ENCODE results near the gene LBH. TPM values are rescaled to one million over a fixed set of nuclear protein-coding genes. Genes with fewer than 3 reads are reported as not detected.
A peak's percentile ranks its signal among the peaks of the same experiment; 100 is the strongest.

Gene LBH
- total and polyA plus RNA-seq, 2 experiments from 2014 or later, result 17.5 to 30.3 TPM

DNA sequence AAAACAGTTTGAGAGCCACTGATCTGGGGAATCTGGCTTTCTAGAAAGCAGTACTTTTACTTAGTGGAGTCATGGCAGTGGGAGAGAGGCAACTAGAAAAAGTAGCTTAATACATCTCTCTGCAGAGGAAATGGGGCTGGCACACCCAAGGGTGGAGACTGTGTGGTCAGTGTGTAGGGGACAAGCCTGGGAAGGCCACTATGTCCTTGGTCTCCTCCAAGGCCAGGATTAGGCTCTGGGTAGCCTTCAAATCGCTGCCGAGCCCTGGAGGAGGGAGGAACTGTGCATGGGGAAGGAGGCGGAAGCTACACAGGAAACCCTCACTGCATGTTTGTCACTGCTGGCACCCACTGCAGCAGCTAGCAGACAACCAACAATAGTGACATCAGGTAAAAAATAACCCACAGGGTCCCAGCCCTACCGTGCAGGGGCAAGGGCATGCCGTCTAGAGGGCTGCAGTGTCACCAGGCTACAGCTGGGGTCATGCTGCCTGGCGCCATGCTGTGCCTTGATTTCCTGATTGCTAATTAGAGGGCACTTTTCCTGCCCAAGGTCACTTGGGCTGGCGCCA lies 34.8 kb downstream of the LBH start:
- DNase-seq (ENCODE audit: low spot score) (no peak), ATAC-seq (no peak)
- Histone ChIP-seq H3K9me2 (ENCODE audit: insufficient read depth) (no peaks in the 10 kb centered on the region), H3K27ac (ENCODE audit: low read depth) (no peak overlapping the region), H3K27me3 (ENCODE audit: insufficient read depth) (no peaks in the 10 kb centered on the region), H3K4me1 (ENCODE audit: insufficient read depth) (no peaks in the 10 kb centered on the region), H3K4me2 (no peak overlapping the region), H2AFZ (no peak overlapping the region), H3K4me3 (no peak overlapping the region), H3K79me2 (replicated peaks; ENCODE audit: insufficient read depth) (no peaks in the 10 kb centered on the region), H4K20me1 (replicated peaks; ENCODE audit: insufficient read depth) (no peaks in the 10 kb centered on the region), H3F3A (replicated peaks; ENCODE audit: low read depth) (no peaks in the 10 kb centered on the region), H3K36me3 (ENCODE audit: insufficient read depth) (no peaks in the 10 kb centered on the region)
- Mint-ChIP-seq H3K9me3 (peaks cover 15% of the 10 kb centered on the region), H3K36me3 (ENCODE audit: low read depth) (peaks cover 3% of the 10 kb centered on the region; the same call in 1 of the 3 replicates), H3K27me3 (ENCODE audit: insufficient read depth, low read depth, poor library complexity) (no peaks in the 10 kb centered on the region), H3K4me3 (no peak overlapping the region), H3K27ac (no peak overlapping the region; the same call in 1 of the 2 replicates), H3K4me1 (peaks cover 14% of the 10 kb centered on the region)
- no peak for TF ChIP-seq EZH2phosphoT487 (IDR thresholded peaks at IDR 0.05; ENCODE audit: unreplicated experiment)
- TF ChIP-seq, protein P1, sequence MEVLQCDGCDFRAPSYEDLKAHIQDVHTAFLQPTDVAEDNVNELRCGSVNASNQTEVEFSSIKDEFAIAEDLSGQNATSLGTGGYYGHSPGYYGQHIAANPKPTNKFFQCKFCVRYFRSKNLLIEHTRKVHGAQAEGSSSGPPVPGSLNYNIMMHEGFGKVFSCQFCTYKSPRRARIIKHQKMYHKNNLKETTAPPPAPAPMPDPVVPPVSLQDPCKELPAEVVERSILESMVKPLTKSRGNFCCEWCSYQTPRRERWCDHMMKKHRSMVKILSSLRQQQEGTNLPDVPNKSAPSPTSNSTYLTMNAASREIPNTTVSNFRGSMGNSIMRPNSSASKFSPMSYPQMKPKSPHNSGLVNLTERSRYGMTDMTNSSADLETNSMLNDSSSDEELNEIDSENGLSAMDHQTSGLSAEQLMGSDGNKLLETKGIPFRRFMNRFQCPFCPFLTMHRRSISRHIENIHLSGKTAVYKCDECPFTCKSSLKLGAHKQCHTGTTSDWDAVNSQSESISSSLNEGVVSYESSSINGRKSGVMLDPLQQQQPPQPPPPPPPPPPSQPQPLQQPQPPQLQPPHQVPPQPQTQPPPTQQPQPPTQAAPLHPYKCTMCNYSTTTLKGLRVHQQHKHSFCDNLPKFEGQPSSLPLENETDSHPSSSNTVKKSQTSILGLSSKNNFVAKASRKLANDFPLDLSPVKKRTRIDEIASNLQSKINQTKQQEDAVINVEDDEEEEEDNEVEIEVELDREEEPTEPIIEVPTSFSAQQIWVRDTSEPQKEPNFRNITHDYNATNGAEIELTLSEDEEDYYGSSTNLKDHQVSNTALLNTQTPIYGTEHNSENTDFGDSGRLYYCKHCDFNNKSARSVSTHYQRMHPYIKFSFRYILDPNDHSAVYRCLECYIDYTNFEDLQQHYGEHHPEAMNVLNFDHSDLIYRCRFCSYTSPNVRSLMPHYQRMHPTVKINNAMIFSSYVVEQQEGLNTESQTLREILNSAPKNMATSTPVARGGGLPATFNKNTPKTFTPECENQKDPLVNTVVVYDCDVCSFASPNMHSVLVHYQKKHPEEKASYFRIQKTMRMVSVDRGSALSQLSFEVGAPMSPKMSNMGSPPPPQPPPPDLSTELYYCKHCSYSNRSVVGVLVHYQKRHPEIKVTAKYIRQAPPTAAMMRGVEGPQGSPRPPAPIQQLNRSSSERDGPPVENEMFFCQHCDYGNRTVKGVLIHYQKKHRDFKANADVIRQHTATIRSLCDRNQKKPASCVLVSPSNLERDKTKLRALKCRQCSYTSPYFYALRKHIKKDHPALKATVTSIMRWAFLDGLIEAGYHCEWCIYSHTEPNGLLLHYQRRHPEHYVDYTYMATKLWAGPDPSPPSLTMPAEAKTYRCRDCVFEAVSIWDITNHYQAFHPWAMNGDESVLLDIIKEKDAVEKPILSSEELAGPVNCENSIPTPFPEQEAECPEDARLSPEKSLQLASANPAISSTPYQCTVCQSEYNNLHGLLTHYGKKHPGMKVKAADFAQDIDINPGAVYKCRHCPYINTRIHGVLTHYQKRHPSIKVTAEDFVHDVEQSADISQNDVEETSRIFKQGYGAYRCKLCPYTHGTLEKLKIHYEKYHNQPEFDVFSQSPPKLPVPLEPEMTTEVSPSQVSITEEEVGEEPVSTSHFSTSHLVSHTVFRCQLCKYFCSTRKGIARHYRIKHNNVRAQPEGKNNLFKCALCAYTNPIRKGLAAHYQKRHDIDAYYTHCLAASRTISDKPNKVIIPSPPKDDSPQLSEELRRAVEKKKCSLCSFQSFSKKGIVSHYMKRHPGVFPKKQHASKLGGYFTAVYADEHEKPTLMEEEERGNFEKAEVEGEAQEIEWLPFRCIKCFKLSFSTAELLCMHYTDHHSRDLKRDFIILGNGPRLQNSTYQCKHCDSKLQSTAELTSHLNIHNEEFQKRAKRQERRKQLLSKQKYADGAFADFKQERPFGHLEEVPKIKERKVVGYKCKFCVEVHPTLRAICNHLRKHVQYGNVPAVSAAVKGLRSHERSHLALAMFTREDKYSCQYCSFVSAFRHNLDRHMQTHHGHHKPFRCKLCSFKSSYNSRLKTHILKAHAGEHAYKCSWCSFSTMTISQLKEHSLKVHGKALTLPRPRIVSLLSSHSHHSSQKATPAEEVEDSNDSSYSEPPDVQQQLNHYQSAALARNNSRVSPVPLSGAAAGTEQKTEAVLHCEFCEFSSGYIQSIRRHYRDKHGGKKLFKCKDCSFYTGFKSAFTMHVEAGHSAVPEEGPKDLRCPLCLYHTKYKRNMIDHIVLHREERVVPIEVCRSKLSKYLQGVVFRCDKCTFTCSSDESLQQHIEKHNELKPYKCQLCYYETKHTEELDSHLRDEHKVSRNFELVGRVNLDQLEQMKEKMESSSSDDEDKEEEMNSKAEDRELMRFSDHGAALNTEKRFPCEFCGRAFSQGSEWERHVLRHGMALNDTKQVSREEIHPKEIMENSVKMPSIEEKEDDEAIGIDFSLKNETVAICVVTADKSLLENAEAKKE (CRISPR knock-in tag; IDR thresholded peaks at IDR 0.05), result no peak
- TF ChIP-seq ZNF114 (CRISPR knock-in tag; IDR thresholded peaks at IDR 0.05), result no peak
- no peak for TF ChIP-seq ZNF331 (CRISPR knock-in tag; IDR thresholded peaks at IDR 0.05; ENCODE audit: low read depth)
- TF ChIP-seq POLR2AphosphoS5 (IDR thresholded peaks at IDR 0.05; ENCODE audit: low read depth), result no peak
- no peak for TF ChIP-seq CREB1 (CRISPR knock-in tag; IDR thresholded peaks at IDR 0.05; ENCODE audit: low read depth)

DNA sequence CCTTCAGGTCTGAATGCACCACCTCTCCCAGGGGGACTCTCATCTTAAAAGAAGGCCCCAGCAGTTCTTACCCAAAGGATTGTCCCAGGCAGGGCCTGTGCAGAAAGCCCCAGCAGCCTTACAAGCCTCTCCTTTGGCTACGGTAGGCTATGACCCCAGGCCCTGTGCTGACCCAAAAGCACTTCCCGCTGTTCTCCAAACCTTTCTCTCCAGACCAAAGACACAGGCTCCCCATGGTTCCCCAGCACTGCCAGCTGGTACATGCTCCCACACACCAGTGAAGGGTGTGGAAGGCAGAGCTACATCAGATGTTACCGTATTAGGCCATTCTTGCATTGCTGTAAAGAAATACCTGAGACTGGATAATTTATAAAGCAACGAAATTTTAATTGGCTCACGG lies 35.4 kb downstream of the LBH start:
- no peaks in the 10 kb centered on the region for H3K27me3 ChIP-seq (ENCODE audit: insufficient read depth)
- H3K4me2 ChIP-seq, result no peak overlapping the region
- 0 out of 2 replicates have a peak overlapping the region, but pooled peaks have one; percentile 60 for H2AFZ ChIP-seq
- DNase-seq (ENCODE audit: low spot score), result no peak
- H3K4me3 Mint-ChIP-seq, result no peak overlapping the region
- H3K36me3 ChIP-seq (ENCODE audit: insufficient read depth), result no peaks in the 10 kb centered on the region
- no peaks in the 10 kb centered on the region for H3K79me2 ChIP-seq (replicated peaks; ENCODE audit: insufficient read depth)
- no peak for ATAC-seq
- H3K9me3 Mint-ChIP-seq, result peaks cover 12% of the 10 kb centered on the region
- no peak overlapping the region for H3K27ac Mint-ChIP-seq
- H3K27ac ChIP-seq (ENCODE audit: low read depth), result no peak overlapping the region
- H3K9me2 ChIP-seq (ENCODE audit: insufficient read depth), result no peaks in the 10 kb centered on the region
- H3K4me1 ChIP-seq (ENCODE audit: insufficient read depth), result no peaks in the 10 kb centered on the region
- 0 out of 3 replicates have a peak, but pooled peaks cover 3% of the 10 kb centered on the region for H3K36me3 Mint-ChIP-seq (ENCODE audit: low read depth)
- H3K27me3 Mint-ChIP-seq (ENCODE audit: insufficient read depth, low read depth, poor library complexity), result no peaks in the 10 kb centered on the region
- H3K4me3 ChIP-seq, result no peak overlapping the region
- no peaks in the 10 kb centered on the region for H4K20me1 ChIP-seq (replicated peaks; ENCODE audit: insufficient read depth)
- no peaks in the 10 kb centered on the region for H3F3A ChIP-seq (replicated peaks; ENCODE audit: low read depth)
- H3K4me1 Mint-ChIP-seq, result peaks cover 14% of the 10 kb centered on the region
- TF ChIP-seq EZH2 (IDR thresholded peaks at IDR 0.05; ENCODE audit: low read depth, unreplicated experiment) (no peak), NANOG (IDR thresholded peaks at IDR 0.05; ENCODE audit: borderline replicate concordance) (no peak), EZH2phosphoT487 (IDR thresholded peaks at IDR 0.05; ENCODE audit: unreplicated experiment) (no peak), POLR2AphosphoS5 (IDR thresholded peaks at IDR 0.05; ENCODE audit: low read depth) (no peak), CREB1 (CRISPR knock-in tag; IDR thresholded peaks at IDR 0.05; ENCODE audit: low read depth) (no peak)
- TF ChIP-seq, protein P2, sequence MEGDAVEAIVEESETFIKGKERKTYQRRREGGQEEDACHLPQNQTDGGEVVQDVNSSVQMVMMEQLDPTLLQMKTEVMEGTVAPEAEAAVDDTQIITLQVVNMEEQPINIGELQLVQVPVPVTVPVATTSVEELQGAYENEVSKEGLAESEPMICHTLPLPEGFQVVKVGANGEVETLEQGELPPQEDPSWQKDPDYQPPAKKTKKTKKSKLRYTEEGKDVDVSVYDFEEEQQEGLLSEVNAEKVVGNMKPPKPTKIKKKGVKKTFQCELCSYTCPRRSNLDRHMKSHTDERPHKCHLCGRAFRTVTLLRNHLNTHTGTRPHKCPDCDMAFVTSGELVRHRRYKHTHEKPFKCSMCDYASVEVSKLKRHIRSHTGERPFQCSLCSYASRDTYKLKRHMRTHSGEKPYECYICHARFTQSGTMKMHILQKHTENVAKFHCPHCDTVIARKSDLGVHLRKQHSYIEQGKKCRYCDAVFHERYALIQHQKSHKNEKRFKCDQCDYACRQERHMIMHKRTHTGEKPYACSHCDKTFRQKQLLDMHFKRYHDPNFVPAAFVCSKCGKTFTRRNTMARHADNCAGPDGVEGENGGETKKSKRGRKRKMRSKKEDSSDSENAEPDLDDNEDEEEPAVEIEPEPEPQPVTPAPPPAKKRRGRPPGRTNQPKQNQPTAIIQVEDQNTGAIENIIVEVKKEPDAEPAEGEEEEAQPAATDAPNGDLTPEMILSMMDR (conservative IDR thresholded peaks at IDR 0.05; ENCODE audit: low read depth in 2 of 2), result no peak
- TF ChIP-seq, protein P3, sequence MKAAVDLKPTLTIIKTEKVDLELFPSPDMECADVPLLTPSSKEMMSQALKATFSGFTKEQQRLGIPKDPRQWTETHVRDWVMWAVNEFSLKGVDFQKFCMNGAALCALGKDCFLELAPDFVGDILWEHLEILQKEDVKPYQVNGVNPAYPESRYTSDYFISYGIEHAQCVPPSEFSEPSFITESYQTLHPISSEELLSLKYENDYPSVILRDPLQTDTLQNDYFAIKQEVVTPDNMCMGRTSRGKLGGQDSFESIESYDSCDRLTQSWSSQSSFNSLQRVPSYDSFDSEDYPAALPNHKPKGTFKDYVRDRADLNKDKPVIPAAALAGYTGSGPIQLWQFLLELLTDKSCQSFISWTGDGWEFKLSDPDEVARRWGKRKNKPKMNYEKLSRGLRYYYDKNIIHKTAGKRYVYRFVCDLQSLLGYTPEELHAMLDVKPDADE (IDR thresholded peaks at IDR 0.05), result no peak
